ENCODE results near the gene HSD17B12. TPM values are rescaled to one million over a fixed set of nuclear protein-coding genes. Genes with fewer than 3 reads are reported as not detected.

Gene HSD17B12
- total RNA-seq, 1 experiment from 2014 or later, result 112 TPM

DNA sequence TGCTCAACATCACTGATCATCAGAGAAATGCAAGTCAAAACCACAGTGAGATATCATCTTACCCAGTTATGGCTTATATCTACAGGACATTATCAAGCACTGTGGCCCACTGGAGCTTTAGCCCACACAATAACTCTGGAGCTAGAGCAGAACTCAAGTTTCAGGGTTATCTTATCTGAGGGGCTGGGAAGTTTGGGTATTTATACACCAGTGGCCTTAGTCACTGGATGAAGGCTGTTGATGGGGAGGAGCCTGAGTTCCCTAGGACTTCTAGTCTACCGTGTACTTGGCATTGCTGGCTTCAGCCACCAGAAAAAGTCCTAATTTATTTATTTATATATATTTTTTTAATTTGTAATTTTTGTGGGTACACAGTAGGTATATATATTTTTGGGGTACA, 19.3 kb downstream of the HSD17B12 start:
- H3K27me3 ChIP-seq (ENCODE audit: insufficient read depth, low read depth), result no peaks in the 10 kb centered on the region
- peaks cover 73% of the 10 kb centered on the region for H3K79me2 ChIP-seq (ENCODE audit: low read depth)
- intact Hi-C loops (cut with micrococcal nuclease; ENCODE audit: unreplicated experiment), result no loop called here
- no peak overlapping the region for H2AFZ ChIP-seq
- ChIA-PET CTCF (no interaction called here), POLR2A (ENCODE audit: unreplicated experiment) (no interaction called here)
- no TSS peak for BruUV-seq (replicated peaks)
- TF ChIP-seq EZH2 (IDR thresholded peaks at IDR 0.05; ENCODE audit: low read depth), result no peak
- TF ChIP-seq, protein P1, sequence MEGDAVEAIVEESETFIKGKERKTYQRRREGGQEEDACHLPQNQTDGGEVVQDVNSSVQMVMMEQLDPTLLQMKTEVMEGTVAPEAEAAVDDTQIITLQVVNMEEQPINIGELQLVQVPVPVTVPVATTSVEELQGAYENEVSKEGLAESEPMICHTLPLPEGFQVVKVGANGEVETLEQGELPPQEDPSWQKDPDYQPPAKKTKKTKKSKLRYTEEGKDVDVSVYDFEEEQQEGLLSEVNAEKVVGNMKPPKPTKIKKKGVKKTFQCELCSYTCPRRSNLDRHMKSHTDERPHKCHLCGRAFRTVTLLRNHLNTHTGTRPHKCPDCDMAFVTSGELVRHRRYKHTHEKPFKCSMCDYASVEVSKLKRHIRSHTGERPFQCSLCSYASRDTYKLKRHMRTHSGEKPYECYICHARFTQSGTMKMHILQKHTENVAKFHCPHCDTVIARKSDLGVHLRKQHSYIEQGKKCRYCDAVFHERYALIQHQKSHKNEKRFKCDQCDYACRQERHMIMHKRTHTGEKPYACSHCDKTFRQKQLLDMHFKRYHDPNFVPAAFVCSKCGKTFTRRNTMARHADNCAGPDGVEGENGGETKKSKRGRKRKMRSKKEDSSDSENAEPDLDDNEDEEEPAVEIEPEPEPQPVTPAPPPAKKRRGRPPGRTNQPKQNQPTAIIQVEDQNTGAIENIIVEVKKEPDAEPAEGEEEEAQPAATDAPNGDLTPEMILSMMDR (conservative IDR thresholded peaks at IDR 0.05), result no peak
- no peaks in the 10 kb centered on the region for H3F3A ChIP-seq (ENCODE audit: insufficient read depth, low read depth)
- H3K27ac ChIP-seq, result no peak overlapping the region
- no peaks in the 10 kb centered on the region for H3K9me2 ChIP-seq (ENCODE audit: insufficient read depth)
- no peak for DNase-seq
- H4K20me1 ChIP-seq (ENCODE audit: insufficient read depth), result peaks cover 9% of the 10 kb centered on the region
- H3K9me3 ChIP-seq (ENCODE audit: insufficient read depth, low read depth), result no peaks in the 10 kb centered on the region
- no peaks in the 10 kb centered on the region for H3K4me1 ChIP-seq (replicated peaks; ENCODE audit: insufficient read depth)
- peaks cover 7% of the 10 kb centered on the region; the same call in 1 of the 2 replicates for H3K36me3 ChIP-seq (ENCODE audit: low read depth)
- H3K4me3 ChIP-seq, result no peak overlapping the region
- no peak overlapping the region for H3K4me2 ChIP-seq

DNA sequence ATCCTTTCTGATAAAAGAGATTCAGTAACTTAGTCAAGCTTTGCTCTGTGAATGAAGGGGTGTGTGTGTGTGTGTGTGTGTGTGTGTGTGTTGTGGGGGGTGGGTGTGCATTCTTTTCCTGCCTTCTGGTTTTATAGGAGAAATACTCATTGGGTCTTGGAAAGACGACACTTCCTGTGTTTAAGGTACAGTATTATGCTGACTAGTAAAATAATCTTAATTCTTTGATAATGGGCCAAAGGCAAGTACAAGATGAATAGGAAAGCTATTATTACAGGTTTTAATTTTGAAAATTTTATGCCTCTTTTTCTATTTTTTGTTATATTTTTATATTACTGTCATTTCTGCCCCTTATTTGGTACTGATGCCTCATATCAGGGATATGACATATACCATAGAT, 26.1 kb downstream of the HSD17B12 start:
- ChIA-PET CTCF (no interaction called here), POLR2A (ENCODE audit: unreplicated experiment) (no interaction called here)
- peaks cover 59% of the 10 kb centered on the region for H3K79me2 ChIP-seq (ENCODE audit: low read depth)
- TF ChIP-seq, protein P1 (conservative IDR thresholded peaks at IDR 0.05), result no peak
- TF ChIP-seq EZH2 (IDR thresholded peaks at IDR 0.05; ENCODE audit: low read depth), result no peak
- no peak overlapping the region for H3K4me2 ChIP-seq
- H3K27ac ChIP-seq, result no peak overlapping the region
- H3K9me2 ChIP-seq (ENCODE audit: insufficient read depth), result no peaks in the 10 kb centered on the region
- H3K4me3 ChIP-seq, result no peak overlapping the region
- H3K36me3 ChIP-seq (ENCODE audit: low read depth), result no peaks in the 10 kb centered on the region
- intact Hi-C loops (cut with micrococcal nuclease; ENCODE audit: unreplicated experiment), result no loop called here
- H3K4me1 ChIP-seq (replicated peaks; ENCODE audit: insufficient read depth), result no peaks in the 10 kb centered on the region
- no peak overlapping the region for H2AFZ ChIP-seq
- H3K27me3 ChIP-seq (ENCODE audit: insufficient read depth, low read depth), result no peaks in the 10 kb centered on the region
- H3F3A ChIP-seq (ENCODE audit: insufficient read depth, low read depth), result no peaks in the 10 kb centered on the region
- no peaks in the 10 kb centered on the region for H3K9me3 ChIP-seq (ENCODE audit: insufficient read depth, low read depth)
- BruUV-seq (replicated peaks), result no TSS peak
- DNase-seq, result no peak
- peaks cover 31% of the 10 kb centered on the region for H4K20me1 ChIP-seq (ENCODE audit: insufficient read depth)

DNA sequence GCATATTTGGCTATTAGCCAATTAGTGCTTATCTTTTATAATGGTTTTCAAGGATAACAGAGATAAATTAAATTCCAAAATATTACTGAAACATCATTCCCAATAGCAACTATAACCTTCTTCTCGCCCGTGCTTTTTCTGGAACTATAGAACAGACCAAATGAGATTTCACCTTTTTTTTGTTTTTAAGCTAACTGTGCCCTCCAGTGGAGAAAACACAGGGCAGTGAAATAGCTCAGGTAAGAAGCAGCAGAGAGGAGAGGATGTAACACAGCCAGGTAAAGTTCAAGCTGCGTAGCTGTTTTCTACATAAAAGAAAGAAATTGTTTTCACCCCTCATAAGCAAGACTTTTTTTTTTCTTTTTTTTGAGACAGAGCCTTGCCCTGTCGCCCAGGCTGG, 28.2 kb downstream of the HSD17B12 start:
- H2AFZ ChIP-seq, result no peak overlapping the region
- H3K27me3 ChIP-seq (ENCODE audit: insufficient read depth, low read depth), result no peaks in the 10 kb centered on the region
- H4K20me1 ChIP-seq (ENCODE audit: insufficient read depth), result peaks cover 36% of the 10 kb centered on the region
- POLR2A ChIA-PET (ENCODE audit: unreplicated experiment), result no interaction called here
- no peak for TF ChIP-seq EZH2 (IDR thresholded peaks at IDR 0.05; ENCODE audit: low read depth)
- TF ChIP-seq, protein P1 (conservative IDR thresholded peaks at IDR 0.05), result peak; percentile 42
- no peak overlapping the region for H3K4me2 ChIP-seq
- H3K9me2 ChIP-seq (ENCODE audit: insufficient read depth), result no peaks in the 10 kb centered on the region
- no peaks in the 10 kb centered on the region; the same call in 1 of the 2 replicates for H3F3A ChIP-seq (ENCODE audit: insufficient read depth, low read depth)
- no peaks in the 10 kb centered on the region for H3K9me3 ChIP-seq (ENCODE audit: insufficient read depth, low read depth)
- intact Hi-C loops (cut with micrococcal nuclease; ENCODE audit: unreplicated experiment), result no loop called here
- peaks cover 54% of the 10 kb centered on the region for H3K79me2 ChIP-seq (ENCODE audit: low read depth)
- no peak overlapping the region for H3K27ac ChIP-seq
- DNase-seq, result no peak
- no peak overlapping the region for H3K4me3 ChIP-seq
- H3K36me3 ChIP-seq (ENCODE audit: low read depth), result no peaks in the 10 kb centered on the region
- BruUV-seq (replicated peaks), result no TSS peak
- no peaks in the 10 kb centered on the region for H3K4me1 ChIP-seq (replicated peaks; ENCODE audit: insufficient read depth)
- CTCF ChIA-PET, result no interaction called here

Data from PC-9 (cell line).